Ovary (tissue), 3 donors: ENCODE results near the gene PAX8.

Experiments used
- EP300 ChIP-seq: sonication (generic); formaldehyde crosslinking; IDR thresholded peaks from one replicate; pipeline ENCODE4 v1.6.1; 2017; ENCODE audit warnings: antibody characterized with exemption
- TF ChIP-seq, protein P1 (sequence below), 3 donors: fragments of 450-650 bp in 2 of 3; fragments of 200-600 bp in 1 of 3; IDR thresholded peaks; one replicate each; pipeline versions ENCODE4 v1.5.1 to v1.8.0; 2016 to 2022; ENCODE audit warnings: antibody characterized with exemption in 3 of 3, mild to moderate bottlenecking in 1 of 3
- donor health status: DM: no; HTN: no; CAD: no.

DNA sequence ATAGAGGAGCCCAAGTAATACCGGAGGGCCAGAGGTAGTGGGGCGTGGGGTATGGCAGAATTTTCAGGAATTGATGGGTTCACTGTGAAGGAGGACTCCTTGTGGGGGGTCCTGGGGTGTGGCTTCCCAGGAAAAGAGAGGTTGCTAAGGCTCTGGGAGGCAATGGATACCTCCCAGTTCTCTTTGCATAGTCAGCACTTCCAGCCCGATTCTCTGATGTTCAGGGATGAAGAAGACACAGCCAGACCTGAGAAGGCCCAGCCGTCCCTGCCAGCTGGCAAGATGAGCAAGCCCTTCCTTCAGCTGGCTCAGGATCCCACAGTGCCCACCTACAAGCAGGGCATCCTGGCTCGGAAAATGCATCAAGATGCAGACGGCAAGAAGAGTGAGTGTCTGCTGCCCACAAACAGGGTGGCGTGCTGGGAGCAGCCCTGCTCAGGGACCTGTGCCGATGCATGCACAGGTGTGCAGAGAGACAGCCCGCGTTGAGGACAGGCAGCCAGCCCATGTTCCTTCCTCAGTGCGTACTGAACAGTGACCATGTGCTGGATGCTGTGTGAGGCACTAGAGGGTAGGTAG lies 82.7 kb downstream of the PAX8 start:
- TF ChIP-seq, protein P1, sequence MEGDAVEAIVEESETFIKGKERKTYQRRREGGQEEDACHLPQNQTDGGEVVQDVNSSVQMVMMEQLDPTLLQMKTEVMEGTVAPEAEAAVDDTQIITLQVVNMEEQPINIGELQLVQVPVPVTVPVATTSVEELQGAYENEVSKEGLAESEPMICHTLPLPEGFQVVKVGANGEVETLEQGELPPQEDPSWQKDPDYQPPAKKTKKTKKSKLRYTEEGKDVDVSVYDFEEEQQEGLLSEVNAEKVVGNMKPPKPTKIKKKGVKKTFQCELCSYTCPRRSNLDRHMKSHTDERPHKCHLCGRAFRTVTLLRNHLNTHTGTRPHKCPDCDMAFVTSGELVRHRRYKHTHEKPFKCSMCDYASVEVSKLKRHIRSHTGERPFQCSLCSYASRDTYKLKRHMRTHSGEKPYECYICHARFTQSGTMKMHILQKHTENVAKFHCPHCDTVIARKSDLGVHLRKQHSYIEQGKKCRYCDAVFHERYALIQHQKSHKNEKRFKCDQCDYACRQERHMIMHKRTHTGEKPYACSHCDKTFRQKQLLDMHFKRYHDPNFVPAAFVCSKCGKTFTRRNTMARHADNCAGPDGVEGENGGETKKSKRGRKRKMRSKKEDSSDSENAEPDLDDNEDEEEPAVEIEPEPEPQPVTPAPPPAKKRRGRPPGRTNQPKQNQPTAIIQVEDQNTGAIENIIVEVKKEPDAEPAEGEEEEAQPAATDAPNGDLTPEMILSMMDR (IDR thresholded peaks at IDR 0.05), result no peak
- no peak for TF ChIP-seq EP300
